ENCODE results near the gene GBF1.

The GBF1 gene

DNA sequence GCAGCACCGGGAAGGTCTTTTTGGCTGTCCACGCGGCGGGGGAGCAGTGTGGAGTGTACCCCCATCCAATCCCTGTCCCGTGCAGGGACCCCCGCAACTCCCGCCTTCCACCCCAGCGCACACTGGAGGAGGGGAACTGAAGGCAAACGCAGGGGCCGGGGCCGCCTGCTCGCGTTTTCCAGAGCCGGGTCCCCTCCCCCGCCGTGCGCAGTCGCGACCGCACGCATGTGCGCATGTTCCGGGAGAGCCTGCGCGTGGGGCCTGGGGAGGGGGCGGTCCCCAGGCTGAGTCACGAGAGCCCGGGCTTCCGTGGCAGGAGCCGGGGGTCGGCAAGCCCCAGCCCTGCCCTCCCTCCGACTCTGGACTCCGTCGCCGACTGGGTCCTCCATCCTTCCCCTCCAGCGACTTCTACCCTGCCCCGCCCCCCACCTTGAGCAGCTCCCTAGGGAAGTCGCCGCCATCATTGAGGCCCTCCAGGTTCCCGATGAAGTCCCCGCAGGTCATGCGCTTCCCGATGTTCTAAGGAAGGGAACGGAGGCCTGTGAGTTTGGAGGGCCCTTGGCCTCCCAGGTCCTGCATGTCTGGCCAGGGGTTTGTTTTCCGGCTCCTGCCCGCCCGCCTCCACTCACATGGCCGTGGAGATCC is 165.2 kb downstream of the GBF1 start:
- peak; percentile 75 for DNase-seq (ENCODE audit: low read depth)

- no peak for DNase-seq (ENCODE audit: low read depth)
These were observed 166.3 kb downstream of the GBF1 start for GRCh38 chr10:102411341-102412255.

DNA sequence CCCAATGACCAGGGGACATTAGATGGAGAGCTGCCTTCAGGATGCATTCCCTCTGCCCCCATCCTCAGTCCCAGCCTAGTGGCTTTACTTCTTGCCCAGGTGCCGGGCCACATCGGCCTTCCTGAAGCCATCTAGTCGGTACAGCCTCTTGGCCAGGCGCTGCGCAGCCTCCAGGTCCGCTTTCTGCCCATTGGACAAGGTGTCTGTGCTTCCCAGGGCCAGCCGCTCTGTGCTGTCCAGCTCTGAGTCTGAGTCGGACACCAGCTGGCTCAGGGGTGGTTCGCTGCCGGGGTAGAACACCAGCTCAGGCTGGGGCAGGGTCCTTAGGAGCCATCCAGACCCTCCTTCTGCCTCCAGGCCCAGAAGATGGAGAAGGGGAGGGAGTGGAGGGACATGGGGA is 167.0 kb downstream of the GBF1 start:
- DNase-seq (ENCODE audit: low read depth): no peak

- DNase-seq (ENCODE audit: low read depth): peak; percentile 26
These were observed 167.8 kb downstream of the GBF1 start for GRCh38 chr10:102413053-102413705.

GRCh38 chr10:102413806-102414561 is 168.7 kb downstream of the GBF1 start:
- no peak for DNase-seq (ENCODE audit: low read depth)

DNA sequence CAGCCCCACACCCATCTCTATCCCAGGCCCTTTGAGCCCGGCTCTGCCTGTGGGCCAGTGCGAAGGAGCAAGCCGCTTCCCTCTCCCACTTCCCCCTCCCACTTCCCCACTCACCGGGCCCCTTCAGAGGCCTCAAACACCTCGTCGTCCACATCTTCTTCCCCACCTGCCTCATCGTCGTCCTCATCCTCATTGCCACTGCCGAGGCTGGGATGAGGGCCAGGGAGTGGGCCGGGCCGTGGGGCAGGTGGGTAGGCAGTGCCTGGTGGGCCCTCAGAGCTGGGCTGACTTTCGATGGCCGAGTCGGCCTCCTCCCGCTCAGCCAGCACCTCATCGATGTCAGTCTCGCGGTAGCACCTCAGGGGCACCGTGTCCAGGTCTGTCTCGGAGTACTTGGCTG is 169.4 kb downstream of the GBF1 start:
- no peak for DNase-seq (ENCODE audit: low read depth)

- no peak for DNase-seq (ENCODE audit: low read depth)
These were observed 171.0 kb downstream of the GBF1 start for GRCh38 chr10:102416283-102416682.

DNA sequence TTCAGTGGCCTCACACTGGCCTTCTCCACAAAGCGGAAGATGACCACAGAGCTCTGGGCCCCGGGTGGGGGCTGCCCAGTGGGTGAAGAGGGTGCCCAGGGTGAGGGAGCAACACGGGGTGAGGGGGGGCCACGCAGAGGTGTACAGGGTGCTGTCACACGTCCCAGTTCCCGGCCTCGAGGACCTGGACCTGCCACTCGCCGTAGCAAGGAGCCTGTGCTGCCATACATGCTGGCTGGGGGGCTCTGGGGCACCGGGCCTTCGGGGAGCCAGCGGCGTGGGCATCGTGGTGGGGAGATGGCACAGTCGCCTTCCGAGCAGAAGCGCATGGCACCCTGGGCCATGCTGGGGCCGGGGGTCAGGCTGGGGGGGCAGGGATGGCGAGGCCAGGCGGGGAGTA is 171.4 kb downstream of the GBF1 start:
- no peak for DNase-seq (ENCODE audit: low read depth)

DNA sequence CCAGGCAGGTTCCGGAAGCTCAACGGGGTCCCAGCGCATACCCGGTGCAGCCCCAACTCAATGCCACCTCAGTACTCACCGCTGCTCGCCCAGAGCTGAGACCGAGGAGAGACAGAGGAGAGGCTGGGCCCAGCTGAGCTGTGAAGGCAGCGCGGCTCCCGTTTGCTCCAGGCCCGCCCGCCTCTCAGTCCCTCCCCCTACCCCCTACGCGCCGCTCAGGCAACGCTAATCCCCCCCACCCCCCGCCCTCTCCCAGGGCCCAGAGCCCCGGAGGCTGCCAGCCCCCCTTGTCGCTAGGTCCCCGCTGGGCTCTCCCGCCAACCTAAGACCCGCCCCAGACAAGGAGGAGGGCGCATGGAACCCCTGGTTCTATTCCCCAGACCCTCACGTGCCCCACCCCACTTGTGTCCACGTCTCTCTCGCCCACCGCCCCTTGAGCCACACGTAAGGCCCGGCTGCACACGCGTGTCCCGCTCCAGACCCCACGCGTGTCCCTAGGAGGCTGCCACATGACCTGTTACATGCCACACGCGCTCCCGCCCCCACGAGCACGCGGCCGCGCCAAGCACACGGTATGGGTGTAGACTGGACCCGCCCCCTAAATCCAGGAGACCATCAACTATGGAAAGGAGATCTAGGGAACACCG is 173.4 kb downstream of the GBF1 start, which contains the start of gene PSD:
PSD (minus strand) TSS at position 164 of the 647 bp plus-strand sequence. CDS start 1,747 bp downstream, outside the sequence.
- no peak for DNase-seq (ENCODE audit: low read depth)

DNA sequence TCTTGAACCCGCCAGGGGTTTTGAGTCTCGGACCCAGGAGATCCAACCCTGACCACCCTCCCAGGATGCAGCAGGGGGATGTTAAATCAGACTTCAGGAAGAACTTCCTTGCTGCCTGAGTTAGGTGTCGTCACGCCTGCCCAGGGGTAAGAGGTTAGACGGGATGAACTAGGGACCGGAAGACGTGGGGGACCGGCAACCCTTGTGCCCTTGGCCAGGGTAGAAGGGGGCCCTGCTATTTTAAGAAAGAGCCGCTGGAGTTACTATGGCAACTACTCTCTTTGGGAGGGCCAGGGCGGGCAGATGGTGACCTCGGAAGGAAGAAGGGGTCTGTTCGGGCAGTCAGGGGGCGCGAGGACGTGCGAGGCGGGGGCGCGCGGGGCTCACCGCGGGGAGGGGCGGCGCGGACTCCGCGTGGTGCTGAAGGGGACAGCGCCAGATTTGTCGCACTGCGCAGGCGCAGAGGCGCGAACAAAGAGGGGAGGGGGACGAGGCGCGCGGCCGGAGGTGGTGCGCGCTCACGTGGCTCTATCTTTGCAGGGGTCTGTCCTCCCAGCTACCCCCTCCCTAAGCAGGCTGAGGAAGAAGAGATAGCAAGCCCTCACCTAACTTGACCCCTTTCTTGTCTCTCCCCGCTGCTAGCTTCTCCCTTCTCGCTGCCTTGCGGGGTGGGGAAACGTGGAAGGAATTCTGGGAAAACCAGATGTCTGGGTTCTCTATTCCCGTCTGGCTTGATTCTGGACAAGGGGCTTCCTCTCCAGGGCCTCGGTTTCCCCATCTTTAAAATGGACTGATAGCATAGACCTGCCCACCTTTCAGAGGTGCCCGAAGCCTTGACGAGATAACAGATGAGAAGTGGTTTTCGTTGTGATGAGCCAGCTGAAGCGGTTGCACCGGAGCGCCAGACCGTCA is 174.2 kb downstream of the GBF1 start:
- peak; percentile 39 for DNase-seq (ENCODE audit: low read depth)

DNA sequence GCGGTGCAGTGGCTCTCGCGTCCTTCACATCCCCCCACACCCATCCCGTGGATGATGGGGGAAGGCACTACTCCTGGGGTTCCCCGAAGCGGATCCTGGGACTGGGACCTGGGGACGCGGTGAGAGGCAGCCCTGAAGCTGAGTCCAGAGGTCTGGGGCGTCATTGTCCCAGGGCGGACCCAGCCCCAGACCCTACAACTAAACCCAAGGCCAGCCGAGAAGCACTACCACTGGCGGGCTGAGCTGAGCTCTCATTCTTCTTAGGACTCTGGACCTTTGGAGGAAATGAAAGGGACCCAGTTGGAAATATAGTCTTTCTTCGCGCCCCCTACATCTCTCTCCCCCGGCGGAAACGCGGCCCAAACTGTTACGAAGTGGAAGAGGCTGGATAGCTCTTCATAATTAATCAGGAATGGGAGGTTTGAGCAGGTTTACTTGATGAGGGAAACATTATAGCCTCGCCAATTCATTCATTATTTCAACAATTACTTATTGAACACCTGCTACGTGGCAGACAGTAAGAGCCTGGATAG is 174.9 kb downstream of the GBF1 start:
- no peak for DNase-seq (ENCODE audit: low read depth)

- DNase-seq (ENCODE audit: low read depth): peak; percentile 88
These were observed 175.6 kb downstream of the GBF1 start, which contains the start of gene FBXL15 for GRCh38 chr10:102420714-102421506. TSS of gene FBXL15 (plus strand) at chr10:102420836. CDS start at chr10:102421130, 294 bp downstream.

- DNase-seq (ENCODE audit: low read depth): no peak
These were observed 176.1 kb downstream of the GBF1 start for GRCh38 chr10:102421507-102421756.

DNA sequence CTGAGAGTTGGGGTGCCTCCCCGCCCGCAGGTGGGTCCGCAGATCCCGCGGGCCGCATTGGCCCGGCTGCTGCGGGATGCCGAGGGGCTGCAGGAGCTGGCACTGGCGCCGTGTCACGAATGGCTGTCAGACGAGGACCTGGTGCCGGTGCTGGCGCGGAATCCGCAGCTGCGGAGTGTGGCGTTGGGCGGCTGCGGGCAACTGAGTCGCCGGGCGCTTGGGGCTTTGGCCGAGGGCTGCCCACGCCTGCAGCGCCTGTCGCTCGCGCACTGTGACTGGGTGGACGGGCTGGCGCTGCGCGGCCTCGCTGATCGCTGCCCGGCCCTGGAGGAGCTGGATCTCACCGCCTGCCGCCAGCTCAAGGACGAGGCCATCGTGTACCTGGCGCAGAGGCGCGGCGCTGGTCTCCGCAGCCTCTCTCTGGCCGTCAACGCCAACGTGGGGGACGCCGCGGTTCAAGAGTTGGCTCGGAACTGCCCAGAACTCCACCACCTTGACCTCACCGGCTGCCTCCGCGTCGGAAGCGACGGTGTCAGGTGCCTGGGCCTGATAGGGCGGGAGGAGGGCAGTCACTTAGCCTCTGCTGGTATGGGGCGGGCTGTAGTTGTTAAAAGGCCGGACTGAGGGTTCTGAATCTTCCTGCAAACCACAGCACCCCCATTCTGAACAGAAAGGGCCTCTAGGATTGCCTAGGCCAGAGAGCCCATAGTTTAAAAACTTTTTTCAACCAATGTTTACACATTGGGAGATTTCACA is 176.6 kb downstream of the GBF1 start:
- DNase-seq (ENCODE audit: low read depth): no peak

GRCh38 chr10:102422545-102423129 is 177.3 kb downstream of the GBF1 start:
- no peak for DNase-seq (ENCODE audit: low read depth)

DNA sequence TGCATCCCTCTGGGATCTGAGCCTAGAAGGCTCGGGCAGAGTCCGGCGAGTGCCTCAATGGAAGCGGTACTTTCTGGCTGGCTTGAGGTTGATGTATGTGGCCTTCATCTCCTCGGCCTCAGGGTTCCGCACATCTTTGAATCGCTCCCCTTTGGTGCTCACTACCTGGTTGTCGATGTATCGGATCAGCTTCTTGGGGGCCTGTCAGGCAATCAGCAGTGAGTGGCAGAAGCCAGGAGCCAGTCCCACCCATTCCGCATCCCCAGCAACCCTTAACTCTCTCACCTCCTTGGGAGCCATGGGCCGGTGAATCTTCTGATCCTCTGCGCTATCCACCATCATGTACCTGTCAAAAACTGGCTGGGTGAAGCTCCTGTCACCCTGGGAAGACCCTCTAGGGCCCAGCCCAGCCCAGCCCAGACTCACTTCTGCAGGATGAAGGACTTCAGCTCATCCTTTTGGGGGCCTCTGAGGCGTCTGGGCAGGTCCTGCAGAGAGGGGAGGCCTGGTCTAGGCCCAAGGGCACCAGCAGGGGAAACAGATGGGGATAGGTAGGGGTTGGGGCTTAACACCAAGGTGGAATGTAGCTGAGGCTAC is 178.1 kb downstream of the GBF1 start:
- DNase-seq (ENCODE audit: low read depth): no peak

DNA sequence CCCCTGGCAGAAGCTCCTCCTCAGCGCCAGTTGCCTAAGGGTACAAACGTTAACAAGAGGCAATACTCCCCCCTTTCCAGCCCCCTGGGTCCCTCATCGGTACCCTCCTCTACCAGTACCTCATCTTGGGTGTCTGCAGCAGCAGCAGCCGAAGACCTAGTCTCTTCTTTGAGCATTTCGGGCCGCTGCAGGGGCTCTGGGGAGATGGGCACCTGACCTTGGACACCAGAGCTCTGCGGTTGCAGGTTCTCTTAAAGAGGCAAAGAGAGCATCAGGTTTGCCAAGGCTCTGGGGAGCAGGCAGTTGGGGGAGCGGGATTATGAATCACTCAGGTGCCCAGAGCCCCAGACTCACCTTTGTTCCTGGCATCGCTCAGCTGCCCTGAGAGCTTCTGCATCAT is 178.8 kb downstream of the GBF1 start:
- no peak for DNase-seq (ENCODE audit: low read depth)

- DNase-seq (ENCODE audit: low read depth): no peak
These were observed 179.6 kb downstream of the GBF1 start for GRCh38 chr10:102424916-102425315.
